OCI-LY3 (cell line): ENCODE data around the gene DRD4.

Source experiments
- CTCF ChIP-seq: fragments of 200-600, 300-600 bp; sonication (generic); IDR thresholded peaks from 2 replicates; pipeline ENCODE4 v1.5.1; 2014; ENCODE audit warnings: antibody characterized with exemption, low read length, low read depth
- EZH2phosphoT487 ChIP-seq: fragments of 200-600 bp; shearing (Covaris generic); IDR thresholded peaks from 2 replicates; pipeline ENCODE4 v1.6.1; 2018; ENCODE audit warnings: antibody characterized with exemption, mixed run types, low read depth

DNA sequence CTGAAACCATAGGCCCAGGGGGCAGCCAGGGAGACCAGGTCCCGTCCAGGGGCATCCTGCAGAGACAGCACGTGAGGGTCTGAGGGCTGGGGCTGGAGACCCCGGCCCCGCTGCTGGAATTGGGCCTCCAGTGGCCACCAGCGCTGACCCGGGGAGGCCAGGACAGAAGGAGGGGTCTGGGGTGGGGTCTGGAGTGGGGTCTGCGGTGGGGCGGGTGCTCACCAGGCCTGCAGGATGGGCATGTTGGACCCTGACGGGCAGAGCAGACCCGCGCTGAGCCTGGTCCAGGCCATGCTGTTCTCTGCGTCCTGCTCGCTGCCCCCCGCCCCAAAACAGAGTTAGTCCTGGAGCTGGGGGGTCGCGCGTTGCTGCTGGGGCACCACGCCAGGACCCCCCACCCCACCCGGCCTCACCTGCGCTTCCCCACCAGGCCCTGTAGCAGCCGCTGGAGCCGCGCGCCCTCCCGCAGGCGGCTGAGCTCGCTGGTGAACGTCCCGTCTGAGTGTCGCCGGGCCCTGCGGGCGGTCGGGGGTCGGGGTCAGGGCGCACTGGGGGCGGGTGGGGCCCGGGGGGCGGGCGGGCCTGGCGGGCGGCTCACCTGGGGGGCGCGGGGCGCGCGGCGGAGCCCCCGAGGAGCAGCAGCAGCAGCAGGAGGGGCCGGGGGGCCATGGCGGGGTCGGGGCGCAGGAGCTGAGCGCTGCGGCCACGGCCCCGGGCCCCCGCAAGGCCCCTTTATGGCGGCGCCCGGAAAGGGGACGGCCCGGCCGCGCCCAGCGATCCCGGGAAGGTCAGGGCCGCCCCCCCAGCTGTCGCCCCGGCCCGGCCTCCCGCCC is 10.4 kb upstream of the DRD4 start, which contains the start of gene SCT:
- TF ChIP-seq CTCF: no peak
- no peak for TF ChIP-seq EZH2phosphoT487
